Measurements from ENCODE around the gene HNF1A.

The HNF1A gene

GRCh38 chr12:120997448-120997847, 19.1 kb downstream of the HNF1A start:
- no peak overlapping the region for H3K9ac ChIP-seq (ENCODE audit: low read length)
- H2BK5ac ChIP-seq (ENCODE audit: low read depth, low read length, poor library complexity), result no peak overlapping the region
- no peaks in the 10 kb centered on the region for H3K27me3 ChIP-seq (ENCODE audit: insufficient read depth, low read length)
- no peak overlapping the region for H3K4me2 ChIP-seq (ENCODE audit: low read length)
- no CpG with 5 or more reads among the region's 9 CpGs for WGBS (ENCODE audit: extremely low coverage, insufficient coverage, insufficient read length)
- H2BK12ac ChIP-seq (ENCODE audit: low read length), result no peak overlapping the region
- peaks cover 4 to 6% of the 10 kb centered on the region in 2 experiments for H3K4me1 ChIP-seq (ENCODE audit: control insufficient read depth in 1 of 2, insufficient read depth in 2 of 2, low read length in 2 of 2)
- no peak for DNase-seq
- no peak overlapping the region for H2AFZ ChIP-seq (ENCODE audit: insufficient read depth, low read length, poor library complexity)
- H3K79me2 ChIP-seq (ENCODE audit: control insufficient read depth, insufficient read depth, low read length, poor library complexity), result no peaks in the 10 kb centered on the region
- no peak overlapping the region for H4K8ac ChIP-seq (ENCODE audit: low read depth, low read length)
- H3K9me3 ChIP-seq (ENCODE audit: insufficient read depth, low read depth, low read length), result peaks cover 3% of the 10 kb centered on the region
- no peak overlapping the region for H2BK120ac ChIP-seq (ENCODE audit: insufficient read depth, low read length, poor library complexity)
- H4K91ac ChIP-seq (ENCODE audit: low read depth, low read length), result no peak overlapping the region
- H3K4ac ChIP-seq (ENCODE audit: low read depth, low read length), result no peak overlapping the region
- no peak overlapping the region for H3K27ac ChIP-seq (ENCODE audit: low read depth, low read length)
- no peak overlapping the region for H2AK5ac ChIP-seq (ENCODE audit: low read length)
- no peak overlapping the region for H3K23ac ChIP-seq (ENCODE audit: low read length)
- H3K36me3 ChIP-seq (ENCODE audit: control insufficient read depth in 1 of 2, insufficient read depth in 2 of 2, low read length in 2 of 2), result peaks cover 0 to 9% of the 10 kb centered on the region in 2 experiments
- no peaks in the 10 kb centered on the region for H3K79me1 ChIP-seq (ENCODE audit: low read length)
- no peak overlapping the region for H3K4me3 ChIP-seq (ENCODE audit: low read depth, low read length)
- no peak overlapping the region for H3K14ac ChIP-seq (ENCODE audit: low read length)
- H4K12ac ChIP-seq (ENCODE audit: low read depth, low read length), result no peak overlapping the region
- no peak overlapping the region for H3K18ac ChIP-seq (ENCODE audit: low read length)

GRCh38 chr12:120998435-120998834, 20.1 kb downstream of the HNF1A start:
- peaks cover 2% of the 10 kb centered on the region for H3K9me3 ChIP-seq (ENCODE audit: insufficient read depth, low read depth, low read length)
- no peak overlapping the region for H3K14ac ChIP-seq (ENCODE audit: low read length)
- H2AK5ac ChIP-seq (ENCODE audit: low read length), result no peak overlapping the region
- H3K79me2 ChIP-seq (ENCODE audit: control insufficient read depth, insufficient read depth, low read length, poor library complexity), result no peaks in the 10 kb centered on the region
- H3K79me1 ChIP-seq (ENCODE audit: low read length), result no peaks in the 10 kb centered on the region
- peak overlapping the region; percentile 22 for H3K9ac ChIP-seq (ENCODE audit: low read length)
- no peak overlapping the region for H3K4me2 ChIP-seq (ENCODE audit: low read length)
- H3K36me3 ChIP-seq (ENCODE audit: control insufficient read depth in 1 of 2, insufficient read depth in 2 of 2, low read length in 2 of 2), result peaks cover 2 to 9% of the 10 kb centered on the region in 2 experiments
- peak overlapping the region; percentile 38 for H3K23ac ChIP-seq (ENCODE audit: low read length)
- H4K12ac ChIP-seq (ENCODE audit: low read depth, low read length), result no peak overlapping the region
- H4K91ac ChIP-seq (ENCODE audit: low read depth, low read length), result no peak overlapping the region
- peaks cover 4 to 6% of the 10 kb centered on the region in 2 experiments for H3K4me1 ChIP-seq (ENCODE audit: control insufficient read depth in 1 of 2, insufficient read depth in 2 of 2, low read length in 2 of 2)
- no peak overlapping the region for H4K8ac ChIP-seq (ENCODE audit: low read depth, low read length)
- H2BK5ac ChIP-seq (ENCODE audit: low read depth, low read length, poor library complexity), result no peak overlapping the region
- no peaks in the 10 kb centered on the region for H3K27me3 ChIP-seq (ENCODE audit: insufficient read depth, low read length)
- H2BK120ac ChIP-seq (ENCODE audit: insufficient read depth, low read length, poor library complexity), result no peak overlapping the region
- H3K4me3 ChIP-seq (ENCODE audit: low read depth, low read length), result no peak overlapping the region
- no peak overlapping the region for H3K4ac ChIP-seq (ENCODE audit: low read depth, low read length)
- no peak for DNase-seq
- WGBS (ENCODE audit: extremely low coverage, insufficient coverage, insufficient read length), result no CpG with 5 or more reads among the region's 3 CpGs
- H3K27ac ChIP-seq (ENCODE audit: low read depth, low read length), result no peak overlapping the region
- no peak overlapping the region for H2AFZ ChIP-seq (ENCODE audit: insufficient read depth, low read length, poor library complexity)
- H2BK12ac ChIP-seq (ENCODE audit: low read length), result no peak overlapping the region
- H3K18ac ChIP-seq (ENCODE audit: low read length), result no peak overlapping the region

GRCh38 chr12:120999191-121000120, 21.1 kb downstream of the HNF1A start:
- no CpG with 5 or more reads among the region's 23 CpGs for WGBS (ENCODE audit: extremely low coverage, insufficient coverage, insufficient read length)

GRCh38 chr12:121000530-121000929, 22.2 kb downstream of the HNF1A start:
- Histone ChIP-seq H3K18ac (ENCODE audit: low read length) (no peak overlapping the region), H2BK120ac (ENCODE audit: insufficient read depth, low read length, poor library complexity) (no peak overlapping the region), H4K91ac (ENCODE audit: low read depth, low read length) (no peak overlapping the region), H3K9ac (ENCODE audit: low read length) (no peak overlapping the region), H3K4me3 (ENCODE audit: low read depth, low read length) (no peak overlapping the region), H2BK12ac (ENCODE audit: low read length) (no peak overlapping the region), H3K9me3 (ENCODE audit: insufficient read depth, low read depth, low read length) (no peaks in the 10 kb centered on the region), H4K12ac (ENCODE audit: low read depth, low read length) (peak overlapping the region; percentile 12), H2AFZ (ENCODE audit: insufficient read depth, low read length, poor library complexity) (no peak overlapping the region), H3K27ac (ENCODE audit: low read depth, low read length) (no peak overlapping the region), H3K36me3 (ENCODE audit: control insufficient read depth in 1 of 2, insufficient read depth in 2 of 2, low read length in 2 of 2) (peaks cover 19 to 22% of the 10 kb centered on the region in 2 experiments), H3K4ac (ENCODE audit: low read depth, low read length) (no peak overlapping the region), H2BK5ac (ENCODE audit: low read depth, low read length, poor library complexity) (no peak overlapping the region), H2AK5ac (ENCODE audit: low read length) (no peak overlapping the region), H3K4me1 (ENCODE audit: control insufficient read depth in 1 of 2, insufficient read depth in 2 of 2, low read length in 2 of 2) (peaks cover 4 to 6% of the 10 kb centered on the region in 2 experiments), H3K23ac (ENCODE audit: low read length) (no peak overlapping the region), H4K8ac (ENCODE audit: low read depth, low read length) (no peak overlapping the region), H3K79me1 (ENCODE audit: low read length) (no peaks in the 10 kb centered on the region), H3K14ac (ENCODE audit: low read length) (no peak overlapping the region), H3K4me2 (ENCODE audit: low read length) (no peak overlapping the region), H3K27me3 (ENCODE audit: insufficient read depth, low read length) (no peaks in the 10 kb centered on the region), H3K79me2 (ENCODE audit: control insufficient read depth, insufficient read depth, low read length, poor library complexity) (no peaks in the 10 kb centered on the region)
- WGBS (ENCODE audit: extremely low coverage, insufficient coverage, insufficient read length), result no CpG with 5 or more reads among the region's 11 CpGs
- DNase-seq, result peak; percentile 23 to 45

More at GRCh38 chr12:120999191-121000120, 21.1 kb downstream of the HNF1A start:
- Histone ChIP-seq H2BK5ac (ENCODE audit: low read depth, low read length, poor library complexity) (no peak overlapping the region), H3K4ac (ENCODE audit: low read depth, low read length) (no peak overlapping the region), H3K36me3 (ENCODE audit: control insufficient read depth in 1 of 2, insufficient read depth in 2 of 2, low read length in 2 of 2) (peaks cover 12 to 18% of the 10 kb centered on the region in 2 experiments), H2AFZ (ENCODE audit: insufficient read depth, low read length, poor library complexity) (no peak overlapping the region), H3K79me1 (ENCODE audit: low read length) (no peaks in the 10 kb centered on the region), H3K4me1 (ENCODE audit: control insufficient read depth in 1 of 2, insufficient read depth in 2 of 2, low read length in 2 of 2) (peaks cover 4 to 6% of the 10 kb centered on the region in 2 experiments), H2BK12ac (ENCODE audit: low read length) (no peak overlapping the region), H2AK5ac (ENCODE audit: low read length) (no peak overlapping the region), H3K27me3 (ENCODE audit: insufficient read depth, low read length) (no peaks in the 10 kb centered on the region), H3K18ac (ENCODE audit: low read length) (no peak overlapping the region), H3K9ac (ENCODE audit: low read length) (no peak overlapping the region), H3K4me3 (ENCODE audit: low read depth, low read length) (peak overlapping the region; percentile 10), H3K27ac (ENCODE audit: low read depth, low read length) (no peak overlapping the region), H4K91ac (ENCODE audit: low read depth, low read length) (no peak overlapping the region), H3K14ac (ENCODE audit: low read length) (no peak overlapping the region), H3K79me2 (ENCODE audit: control insufficient read depth, insufficient read depth, low read length, poor library complexity) (no peaks in the 10 kb centered on the region), H4K8ac (ENCODE audit: low read depth, low read length) (no peak overlapping the region), H3K4me2 (ENCODE audit: low read length) (no peak overlapping the region), H3K9me3 (ENCODE audit: insufficient read depth, low read depth, low read length) (no peaks in the 10 kb centered on the region), H3K23ac (ENCODE audit: low read length) (no peak overlapping the region), H2BK120ac (ENCODE audit: insufficient read depth, low read length, poor library complexity) (no peak overlapping the region), H4K12ac (ENCODE audit: low read depth, low read length) (no peak overlapping the region)
- DNase-seq, result no peak

Data from trophoblast cell (in vitro differentiated cells and primary cell).